ENCODE results near the gene NFE2L2. TPM values are rescaled to one million over a fixed set of nuclear protein-coding genes. Genes with fewer than 3 reads are reported as not detected.
"Not testable (repeated sequence)": the region's sequence is repeated elsewhere in the genome, so short reads cannot be mapped to it uniquely, and the experiment has no call there.

Gene NFE2L2
- total RNA-seq, 1 experiment from 2014 or later = 108 TPM

DNA sequence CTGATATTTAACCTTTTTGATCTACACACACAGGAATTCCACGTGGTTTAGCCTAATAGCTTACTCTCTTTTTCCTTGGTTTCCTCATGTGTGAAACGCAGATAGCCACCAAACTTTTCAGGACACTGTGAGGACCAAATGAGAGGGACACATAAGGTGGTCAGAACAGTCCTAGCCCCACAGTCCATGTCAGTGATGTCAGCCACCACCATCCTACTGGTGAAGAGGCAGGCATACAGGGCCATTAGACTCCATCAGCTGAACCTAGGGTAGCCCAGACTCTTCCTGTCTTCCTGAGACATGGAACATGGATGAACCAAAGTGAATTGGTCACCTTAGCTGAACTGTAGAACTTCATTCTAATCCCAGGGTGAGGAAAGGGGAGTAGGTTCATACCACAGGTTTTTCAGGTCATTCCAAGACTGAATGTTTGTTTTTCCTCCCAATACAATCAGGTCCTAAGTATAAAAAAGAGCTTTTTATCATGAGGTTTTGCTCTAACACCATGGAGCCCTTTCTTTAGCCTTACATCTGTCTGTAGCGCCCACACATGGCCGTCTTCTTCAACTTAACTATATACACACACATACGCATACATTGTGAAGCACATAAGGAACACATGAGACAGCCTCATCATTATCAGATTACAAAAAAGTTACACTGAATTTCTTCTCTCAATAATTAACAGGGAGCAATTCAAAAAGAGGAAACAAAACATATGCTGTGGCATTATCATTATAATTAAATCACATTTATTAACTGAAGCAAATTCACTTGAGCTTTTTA lies 18.5 kb upstream of the NFE2L2 start:
- in situ Hi-C loops (cut with HindIII; ENCODE audit: low pct_unique_long_range_greater_than_20kb, low sequenced_read_pairs) = no loop called here

DNA sequence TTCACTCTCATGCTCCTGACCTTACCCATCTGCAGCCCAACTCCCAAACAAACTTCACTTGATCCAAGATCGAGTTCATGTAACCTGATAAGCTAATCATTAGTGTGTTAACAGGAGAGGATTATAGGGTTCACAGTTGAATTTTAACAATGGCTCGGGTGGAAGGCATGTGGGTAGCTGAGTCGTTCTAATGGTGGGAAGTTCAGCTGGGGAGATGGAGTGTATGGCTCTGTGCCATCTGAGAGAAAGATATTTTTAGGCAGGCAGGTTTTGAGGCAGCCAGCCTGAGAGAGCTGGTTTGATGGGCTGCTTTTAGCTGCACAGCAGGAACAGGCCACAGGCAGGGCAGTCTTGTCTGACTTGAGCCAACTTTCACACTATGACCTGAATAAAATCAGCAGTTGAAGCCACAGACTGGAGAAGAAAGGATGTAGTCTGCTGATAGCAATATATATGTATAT lies 17.7 kb upstream of the NFE2L2 start:
- peak; percentile 87 for DNase-seq (ENCODE audit: low read depth)
- in situ Hi-C loops (cut with HindIII; ENCODE audit: low pct_unique_long_range_greater_than_20kb, low sequenced_read_pairs) = no loop called here

More for the DNA sequence above, 18.5 kb upstream of the NFE2L2 start:
- no peak for DNase-seq (ENCODE audit: low read depth)

GRCh38 chr2:177281400-177282180 lies 17.1 kb upstream of the NFE2L2 start:
- peak; percentile 90 for DNase-seq (ENCODE audit: low read depth)
- in situ Hi-C loops (cut with HindIII; ENCODE audit: low pct_unique_long_range_greater_than_20kb, low sequenced_read_pairs) = no loop called here

GRCh38 chr2:177279847-177280246 lies 15.3 kb upstream of the NFE2L2 start:
- in situ Hi-C loops (cut with HindIII; ENCODE audit: low pct_unique_long_range_greater_than_20kb, low sequenced_read_pairs) = no loop called here

GRCh38 chr2:177275743-177276055 lies 11.2 kb upstream of the NFE2L2 start:
- no peak for DNase-seq (ENCODE audit: low read depth)
- in situ Hi-C loops (cut with HindIII; ENCODE audit: low pct_unique_long_range_greater_than_20kb, low sequenced_read_pairs) = no loop called here

More at GRCh38 chr2:177279847-177280246, 15.3 kb upstream of the NFE2L2 start:
- DNase-seq (ENCODE audit: low read depth) = no peak

DNA sequence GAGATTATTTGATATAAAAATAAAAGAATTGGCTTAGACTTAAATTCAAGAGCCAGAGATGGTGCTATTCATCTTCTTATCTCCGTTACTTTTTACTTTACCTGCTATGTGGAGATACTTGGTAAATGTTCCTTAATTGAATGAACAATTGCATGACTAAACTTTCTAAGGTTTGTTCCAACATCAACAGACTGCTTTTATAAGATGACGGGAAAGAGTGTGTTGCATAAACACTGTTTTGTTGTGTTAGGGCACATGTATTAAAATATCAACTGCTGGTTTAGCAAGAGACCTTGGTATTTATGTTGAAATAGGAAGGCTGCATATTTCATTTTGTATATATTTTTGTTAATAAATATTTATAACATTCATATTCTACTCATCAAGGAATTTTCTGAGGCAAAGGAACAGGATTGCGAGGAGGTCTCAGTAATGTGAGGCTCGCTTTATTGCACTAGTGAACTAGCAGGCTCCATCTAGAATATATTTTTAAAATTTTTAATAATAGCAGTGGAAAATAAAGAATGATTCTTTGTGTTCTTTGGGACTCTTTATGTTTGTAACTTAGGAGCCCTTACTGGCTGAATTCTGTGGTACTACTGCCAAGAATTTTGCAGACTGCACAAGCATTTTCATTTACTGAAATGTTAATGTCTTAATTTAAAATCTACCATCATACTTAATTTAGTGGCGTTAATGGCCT lies 10.7 kb upstream of the NFE2L2 start:
- DNase-seq (ENCODE audit: low read depth) = peak; percentile 75
- in situ Hi-C loops (cut with HindIII; ENCODE audit: low pct_unique_long_range_greater_than_20kb, low sequenced_read_pairs) = no loop called here

- in situ Hi-C loops (cut with HindIII; ENCODE audit: low pct_unique_long_range_greater_than_20kb, low sequenced_read_pairs) = no loop called here
- DNase-seq (ENCODE audit: low read depth) = no peak
These were observed 8.9 kb upstream of the NFE2L2 start for GRCh38 chr2:177273408-177273807.

DNA sequence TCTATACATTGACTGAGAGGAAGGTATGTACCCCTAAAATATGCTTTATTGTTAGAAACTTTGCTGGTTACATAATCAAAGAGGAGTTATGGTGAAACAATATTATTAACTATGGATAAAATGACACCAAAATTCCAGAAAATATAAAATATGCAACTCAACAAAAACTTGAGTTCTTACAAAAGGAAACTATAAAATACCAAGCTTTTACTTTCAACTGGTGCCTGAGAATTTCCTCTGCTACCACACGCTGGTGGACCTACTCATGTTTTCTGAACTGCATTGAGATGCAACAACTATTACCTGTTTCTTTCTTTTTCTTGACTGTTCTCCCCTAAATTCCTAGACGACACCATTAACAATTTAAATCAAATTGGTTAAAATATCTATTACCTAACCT lies 8.2 kb upstream of the NFE2L2 start:
- no peak for DNase-seq (ENCODE audit: low read depth)
- in situ Hi-C loops (cut with HindIII; ENCODE audit: low pct_unique_long_range_greater_than_20kb, low sequenced_read_pairs) = no loop called here

DNA sequence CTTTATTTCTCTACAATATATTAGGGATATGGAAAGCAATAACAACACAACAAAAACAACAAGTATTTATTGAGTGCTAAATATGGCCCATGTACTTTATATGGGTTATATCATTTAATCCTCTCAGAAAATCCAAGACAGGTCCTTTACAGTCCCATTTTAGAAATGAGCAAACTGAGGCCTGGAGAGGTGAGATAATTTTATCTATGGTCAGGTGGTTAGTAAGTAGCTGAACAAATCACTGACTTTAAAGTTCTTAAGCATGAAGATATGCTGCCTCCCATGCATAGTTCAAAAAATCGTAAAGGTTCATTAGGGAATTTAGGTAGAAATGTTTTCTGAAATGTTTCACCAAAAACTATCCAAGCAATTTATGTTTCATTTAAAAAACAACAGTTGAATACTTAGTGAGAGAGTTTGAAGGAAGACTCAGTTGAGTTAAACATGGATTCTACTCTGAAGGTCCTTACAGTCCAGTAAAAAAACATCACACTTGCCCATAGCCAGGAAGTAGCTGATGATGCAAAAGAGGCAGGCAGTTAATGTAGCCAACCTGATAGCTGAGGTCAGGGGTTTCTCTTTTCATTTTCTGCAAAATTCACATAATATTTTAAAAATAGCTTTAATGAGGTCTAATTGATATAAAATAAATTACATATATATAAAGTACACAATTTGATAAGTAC lies 7.6 kb upstream of the NFE2L2 start:
- in situ Hi-C loops (cut with HindIII; ENCODE audit: low pct_unique_long_range_greater_than_20kb, low sequenced_read_pairs) = no loop called here
- no peak for DNase-seq (ENCODE audit: low read depth)

GRCh38 chr2:177270531-177270930 lies 6.0 kb upstream of the NFE2L2 start:
- in situ Hi-C loops (cut with HindIII; ENCODE audit: low pct_unique_long_range_greater_than_20kb, low sequenced_read_pairs) = no loop called here
- no peak for DNase-seq (ENCODE audit: low read depth)

GRCh38 chr2:177268901-177269300 lies 4.4 kb upstream of the NFE2L2 start:
- in situ Hi-C loops (cut with HindIII; ENCODE audit: low pct_unique_long_range_greater_than_20kb, low sequenced_read_pairs) = loop anchor here (10.0 kb wide), 1 partner anchor 146 kb away; no protein-coding TSS in a partner anchor

DNA sequence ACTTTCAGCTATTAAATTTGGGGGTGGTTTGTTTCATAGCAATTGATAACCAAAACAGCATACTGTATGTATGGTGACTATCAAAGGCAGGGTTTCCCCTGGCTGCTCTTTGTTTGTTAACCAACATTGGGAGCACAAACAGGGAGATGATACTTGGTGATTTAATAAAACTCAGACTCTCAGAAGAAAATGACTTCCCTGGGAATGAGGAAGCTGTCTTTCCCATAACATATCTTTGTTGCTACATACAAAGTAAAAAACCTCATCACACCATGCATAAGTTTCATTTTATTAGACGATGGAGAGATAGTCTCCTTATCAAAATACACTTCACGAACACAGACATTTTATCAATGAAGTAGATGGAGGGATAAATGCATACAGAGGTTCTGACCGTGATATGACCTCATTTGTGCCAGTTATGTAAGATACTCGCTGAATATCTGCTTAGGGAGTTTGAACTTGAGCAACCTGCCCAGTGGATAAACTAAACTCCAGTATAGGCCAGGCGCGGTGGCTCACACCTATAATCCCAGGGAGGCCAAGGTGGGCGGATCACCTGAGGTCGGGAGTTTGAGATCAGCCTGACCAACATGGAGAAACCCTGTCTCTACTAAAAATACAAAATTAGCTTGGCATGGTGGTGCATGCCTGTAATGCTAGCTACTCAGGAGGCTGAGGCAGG lies 3.8 kb upstream of the NFE2L2 start:
- in situ Hi-C loops (cut with HindIII; ENCODE audit: low pct_unique_long_range_greater_than_20kb, low sequenced_read_pairs) = loop anchor here (10.0 kb wide), 1 partner anchor 146 kb away; no protein-coding TSS in a partner anchor
- no peak for DNase-seq (ENCODE audit: low read depth)

More at GRCh38 chr2:177268901-177269300, 4.4 kb upstream of the NFE2L2 start:
- DNase-seq (ENCODE audit: low read depth) = no peak

GRCh38 chr2:177266955-177267354 lies 2.4 kb upstream of the NFE2L2 start:
- in situ Hi-C loops (cut with HindIII; ENCODE audit: low pct_unique_long_range_greater_than_20kb, low sequenced_read_pairs) = loop anchor here (10.0 kb wide), 1 partner anchor 148 kb away; no protein-coding TSS in a partner anchor
- DNase-seq (ENCODE audit: low read depth) = not testable (repeated sequence)

GRCh38 chr2:177265824-177266817 lies 1.6 kb upstream of the NFE2L2 start:
- DNase-seq (ENCODE audit: low read depth) = peak; percentile 96
- in situ Hi-C loops (cut with HindIII; ENCODE audit: low pct_unique_long_range_greater_than_20kb, low sequenced_read_pairs) = loop anchor here (10.0 kb wide), 1 partner anchor 149 kb away; no protein-coding TSS in a partner anchor

DNA sequence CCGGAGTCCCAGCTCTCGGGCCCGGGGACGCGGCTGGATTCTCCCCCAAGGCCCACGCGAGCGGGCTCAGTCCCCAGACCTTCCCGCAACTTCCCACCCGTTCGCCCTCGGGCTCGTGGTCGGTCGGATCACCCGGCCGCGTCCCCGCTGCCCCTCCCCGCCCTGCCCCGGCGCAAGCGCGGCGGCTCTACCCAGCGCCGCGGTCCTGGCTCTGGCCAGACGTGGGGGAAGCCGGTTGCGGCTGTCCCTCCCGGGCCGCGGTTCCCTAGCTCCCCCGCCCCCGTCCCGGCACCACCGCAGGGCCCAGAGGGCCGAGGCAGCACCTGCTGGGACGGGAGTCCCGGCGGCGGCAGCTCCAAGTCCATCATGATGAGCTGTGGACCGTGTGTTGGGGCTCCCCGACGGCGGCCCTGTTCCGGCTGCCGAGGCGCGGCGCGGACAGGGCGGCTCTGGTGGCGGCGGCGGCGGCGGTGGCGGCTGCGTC lies 276 bp downstream of the NFE2L2 start:
- no peak for DNase-seq (ENCODE audit: low read depth)
- in situ Hi-C loops (cut with HindIII; ENCODE audit: low pct_unique_long_range_greater_than_20kb, low sequenced_read_pairs) = loop anchor here (10.0 kb wide), 1 partner anchor 151 kb away; no protein-coding TSS in a partner anchor
